Activated T-cell treated with anti-CD3 and anti-CD28 coated beads, Interleukin-2, amount 50 U/mL, for 1 hour (primary cell): ENCODE measurements around the gene CPA5.

ENCODE experiments used
- DNase-seq: peaks from one replicate; pipeline ENCODE4 v3.0.0-alpha.2; 2020

The CPA5 gene

GRCh38 chr7:130380861-130381455 lies 36.3 kb downstream of the CPA5 start:
- no peak for DNase-seq

GRCh38 chr7:130381468-130382312 lies 37.1 kb downstream of the CPA5 start:
- DNase-seq: no peak

GRCh38 chr7:130383187-130383980 lies 38.8 kb downstream of the CPA5 start:
- no peak for DNase-seq

GRCh38 chr7:130384371-130384801 lies 39.8 kb downstream of the CPA5 start:
- no peak for DNase-seq

GRCh38 chr7:130384841-130385599 lies 40.4 kb downstream of the CPA5 start:
- DNase-seq: no peak

GRCh38 chr7:130385600-130386066 lies 41.0 kb downstream of the CPA5 start:
- DNase-seq: no peak

- DNase-seq: no peak
Observed at GRCh38 chr7:130386876-130387275, 42.3 kb downstream of the CPA5 start.

GRCh38 chr7:130387306-130387627 lies 42.7 kb downstream of the CPA5 start:
- DNase-seq: no peak

GRCh38 chr7:130387628-130388403 lies 43.2 kb downstream of the CPA5 start:
- DNase-seq: no peak

- no peak for DNase-seq
Observed at GRCh38 chr7:130388671-130389070, 44.1 kb downstream of the CPA5 start.

GRCh38 chr7:130390486-130390885 lies 45.9 kb downstream of the CPA5 start:
- DNase-seq: no peak

GRCh38 chr7:130393101-130393561 lies 48.5 kb downstream of the CPA5 start:
- no peak for DNase-seq

GRCh38 chr7:130393841-130394411 lies 49.3 kb downstream of the CPA5 start:
- DNase-seq: no peak

- peak; percentile 26 for DNase-seq
Observed at GRCh38 chr7:130394421-130395195, 50.0 kb downstream of the CPA5 start.

GRCh38 chr7:130395421-130395820 lies 50.8 kb downstream of the CPA5 start:
- no peak for DNase-seq

- DNase-seq: no peak
Observed at GRCh38 chr7:130396109-130396508, 51.5 kb downstream of the CPA5 start.

GRCh38 chr7:130397051-130397757 lies 52.6 kb downstream of the CPA5 start:
- DNase-seq: no peak

GRCh38 chr7:130397758-130398073 lies 53.1 kb downstream of the CPA5 start:
- no peak for DNase-seq

- no peak for DNase-seq
Observed at GRCh38 chr7:130398526-130399090, 54.0 kb downstream of the CPA5 start.

GRCh38 chr7:130400120-130400572 lies 55.5 kb downstream of the CPA5 start:
- DNase-seq: no peak
